ENCODE data around the gene TRAF3.

- TF ChIP-seq YY1 (IDR thresholded peaks at IDR 0.05; ENCODE audit: insufficient read depth, insufficient read length) (no peak), ZNF274 (IDR thresholded peaks at IDR 0.05; ENCODE audit: low read depth, low read length) (no peak), SUZ12 (IDR thresholded peaks at IDR 0.05; ENCODE audit: extremely low read depth, insufficient read depth, insufficient read length) (no peak)
These were observed 1.8 kb downstream of the TRAF3 start for GRCh38 chr14:102779084-102779462.

All from NT2/D1 (cell line).